Measurements from ENCODE around the gene MTCH2.

Gene MTCH2

DNA sequence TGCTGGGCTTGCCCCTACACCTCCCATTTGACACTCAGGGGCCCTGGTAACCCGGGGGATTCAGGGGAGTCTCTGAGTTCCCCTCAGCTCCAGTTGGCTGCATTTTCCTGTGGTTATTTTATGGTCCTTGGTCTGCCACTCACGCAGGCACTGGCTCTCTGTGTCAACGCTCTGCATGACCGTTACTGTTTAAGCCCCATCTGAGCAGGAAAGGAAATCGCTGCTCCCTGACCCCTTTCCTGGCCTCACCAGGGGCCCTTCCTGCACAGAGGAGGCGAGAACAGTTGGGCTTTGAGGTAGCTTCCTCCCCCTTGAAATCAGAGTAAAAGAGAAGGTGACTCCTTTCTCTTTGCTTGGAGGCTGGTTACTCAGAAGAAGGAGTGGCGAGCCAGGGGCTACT is 50.6 kb downstream of the MTCH2 start:
- TF ChIP-seq, protein P1, sequence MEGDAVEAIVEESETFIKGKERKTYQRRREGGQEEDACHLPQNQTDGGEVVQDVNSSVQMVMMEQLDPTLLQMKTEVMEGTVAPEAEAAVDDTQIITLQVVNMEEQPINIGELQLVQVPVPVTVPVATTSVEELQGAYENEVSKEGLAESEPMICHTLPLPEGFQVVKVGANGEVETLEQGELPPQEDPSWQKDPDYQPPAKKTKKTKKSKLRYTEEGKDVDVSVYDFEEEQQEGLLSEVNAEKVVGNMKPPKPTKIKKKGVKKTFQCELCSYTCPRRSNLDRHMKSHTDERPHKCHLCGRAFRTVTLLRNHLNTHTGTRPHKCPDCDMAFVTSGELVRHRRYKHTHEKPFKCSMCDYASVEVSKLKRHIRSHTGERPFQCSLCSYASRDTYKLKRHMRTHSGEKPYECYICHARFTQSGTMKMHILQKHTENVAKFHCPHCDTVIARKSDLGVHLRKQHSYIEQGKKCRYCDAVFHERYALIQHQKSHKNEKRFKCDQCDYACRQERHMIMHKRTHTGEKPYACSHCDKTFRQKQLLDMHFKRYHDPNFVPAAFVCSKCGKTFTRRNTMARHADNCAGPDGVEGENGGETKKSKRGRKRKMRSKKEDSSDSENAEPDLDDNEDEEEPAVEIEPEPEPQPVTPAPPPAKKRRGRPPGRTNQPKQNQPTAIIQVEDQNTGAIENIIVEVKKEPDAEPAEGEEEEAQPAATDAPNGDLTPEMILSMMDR (IDR thresholded peaks at IDR 0.05; ENCODE audit: insufficient read depth, missing control alignments), result no peak
- DNase-seq (ENCODE audit: insufficient read length, low spot score) (no peak), FAIRE-seq (no peak)

DNA sequence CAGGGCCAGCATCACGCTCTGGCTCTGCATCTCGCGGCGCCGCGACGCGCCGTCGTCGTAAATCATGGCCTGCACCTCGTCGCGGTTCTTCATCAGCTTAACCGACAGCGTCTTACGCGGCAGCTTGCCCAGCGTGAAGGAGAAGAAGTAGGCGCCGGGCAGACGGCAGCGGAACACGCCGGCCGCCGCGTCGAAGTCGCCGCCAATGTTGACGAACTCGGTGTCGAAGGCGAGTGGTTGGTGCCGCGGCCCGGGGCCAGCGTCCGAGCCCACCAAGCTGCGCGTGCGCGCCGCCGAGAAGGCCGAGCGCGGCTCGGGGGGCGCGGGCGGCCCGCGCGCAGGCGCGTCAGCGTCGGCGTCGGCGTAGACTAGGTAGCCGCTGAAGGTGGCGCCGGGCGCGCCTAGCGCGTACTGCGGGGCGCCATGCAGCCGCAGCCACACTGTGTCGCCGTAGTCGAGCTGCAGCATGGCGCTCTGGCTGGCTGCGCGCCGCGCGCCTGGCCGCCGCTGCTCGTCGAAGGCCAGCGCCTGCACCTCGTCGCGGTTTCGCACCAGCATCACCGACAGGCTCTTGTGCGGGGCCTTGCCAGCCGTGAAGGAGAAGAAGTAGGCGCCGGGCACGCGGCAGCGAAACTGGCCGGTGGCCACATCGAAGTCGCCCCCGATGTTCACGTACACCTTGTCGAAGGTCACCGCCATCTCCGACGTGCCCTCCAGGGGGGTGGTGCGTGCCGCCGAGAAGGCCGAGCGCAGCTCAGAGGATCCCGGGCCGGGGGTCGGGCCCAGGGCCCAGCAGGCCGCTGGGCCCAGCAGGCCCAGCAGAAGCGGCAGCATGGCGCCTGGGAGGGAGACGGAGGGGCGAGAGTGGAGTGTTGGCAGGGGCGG is 52.1 kb downstream of the MTCH2 start:
- TF ChIP-seq, protein P1 (IDR thresholded peaks at IDR 0.05; ENCODE audit: insufficient read depth, missing control alignments), result no peak
- FAIRE-seq, result no peak
- no peak for DNase-seq (ENCODE audit: insufficient read length, low spot score)

DNA sequence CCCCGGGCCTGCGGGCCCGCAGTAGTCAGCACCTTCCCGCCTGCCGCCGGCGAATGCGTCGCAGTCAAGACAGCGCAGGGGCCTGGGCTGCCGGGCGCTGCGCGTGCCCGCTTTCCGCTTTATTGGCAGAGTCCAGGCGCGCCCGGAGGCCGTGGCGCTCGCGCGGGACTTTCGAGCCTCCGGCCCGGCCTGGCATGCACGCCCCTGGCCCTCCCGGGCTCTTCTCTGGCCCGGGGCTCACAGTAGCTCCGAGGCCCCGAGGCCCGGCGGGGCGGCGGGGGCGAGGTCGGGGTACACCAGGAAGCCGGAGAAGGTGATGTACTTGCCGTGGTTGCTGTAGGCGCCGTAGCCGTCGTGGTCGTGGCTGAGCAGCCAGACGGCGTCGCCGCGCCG is 52.8 kb downstream of the MTCH2 start:
- DNase-seq (ENCODE audit: insufficient read length, low spot score) (no peak), FAIRE-seq (no peak)
- TF ChIP-seq, protein P1 (IDR thresholded peaks at IDR 0.05; ENCODE audit: insufficient read depth, missing control alignments), result no peak

DNA sequence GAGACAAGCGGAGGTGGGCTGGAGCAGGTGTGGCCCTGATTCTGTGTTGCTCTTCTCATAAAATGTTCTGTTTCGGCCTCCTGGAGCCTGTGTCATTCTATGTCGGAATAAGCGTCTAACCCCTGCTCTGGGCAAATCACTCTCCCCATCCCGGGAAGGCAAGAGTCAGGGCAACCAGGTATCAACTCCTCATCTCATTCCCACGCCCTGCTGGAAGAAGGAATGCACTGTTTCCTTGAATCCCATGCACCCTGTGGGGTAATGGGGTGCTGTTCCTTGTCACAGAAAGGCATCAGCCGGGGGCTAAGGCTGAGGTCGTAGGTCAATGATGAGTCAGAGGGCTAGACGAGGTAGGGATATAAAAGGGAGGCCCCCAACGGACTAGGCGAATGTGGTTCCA is 53.2 kb downstream of the MTCH2 start:
- FAIRE-seq (no peak), DNase-seq (ENCODE audit: insufficient read length, low spot score) (no peak)
- TF ChIP-seq, protein P1 (IDR thresholded peaks at IDR 0.05; ENCODE audit: insufficient read depth, missing control alignments), result no peak

DNA sequence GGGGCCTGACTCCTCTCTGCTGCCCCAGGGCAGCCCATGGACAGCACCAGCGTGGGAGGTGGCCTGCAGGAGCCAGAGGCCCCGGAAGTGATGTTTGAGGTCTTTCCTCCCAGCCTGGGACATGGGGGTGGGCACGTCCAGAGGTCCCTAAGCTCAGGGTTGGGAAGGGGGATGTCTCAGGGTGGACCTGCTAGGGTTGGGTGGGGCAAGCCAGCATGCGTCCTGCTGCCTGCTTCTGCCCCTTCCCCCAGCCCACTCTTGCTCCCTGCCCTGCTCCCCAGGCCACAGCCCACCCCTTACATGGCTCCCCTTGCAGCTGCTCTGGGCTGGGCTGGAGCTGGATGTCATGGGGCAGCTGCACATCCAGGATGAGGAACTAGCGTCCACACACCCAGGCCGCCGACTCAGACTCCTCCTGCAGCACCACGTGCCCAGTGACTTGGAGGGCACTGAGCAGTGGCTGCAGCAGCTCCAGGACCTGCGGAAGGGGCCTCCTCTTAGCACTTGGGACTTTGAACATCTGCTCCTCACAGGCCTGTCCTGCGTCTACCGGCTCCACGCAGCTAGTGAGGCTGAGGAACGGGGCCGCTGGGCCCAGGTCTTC is 54.5 kb downstream of the MTCH2 start:
- FAIRE-seq (no peak), DNase-seq (ENCODE audit: insufficient read length, low spot score) (no peak)
- TF ChIP-seq, protein P1 (IDR thresholded peaks at IDR 0.05; ENCODE audit: insufficient read depth, missing control alignments), result no peak

DNA sequence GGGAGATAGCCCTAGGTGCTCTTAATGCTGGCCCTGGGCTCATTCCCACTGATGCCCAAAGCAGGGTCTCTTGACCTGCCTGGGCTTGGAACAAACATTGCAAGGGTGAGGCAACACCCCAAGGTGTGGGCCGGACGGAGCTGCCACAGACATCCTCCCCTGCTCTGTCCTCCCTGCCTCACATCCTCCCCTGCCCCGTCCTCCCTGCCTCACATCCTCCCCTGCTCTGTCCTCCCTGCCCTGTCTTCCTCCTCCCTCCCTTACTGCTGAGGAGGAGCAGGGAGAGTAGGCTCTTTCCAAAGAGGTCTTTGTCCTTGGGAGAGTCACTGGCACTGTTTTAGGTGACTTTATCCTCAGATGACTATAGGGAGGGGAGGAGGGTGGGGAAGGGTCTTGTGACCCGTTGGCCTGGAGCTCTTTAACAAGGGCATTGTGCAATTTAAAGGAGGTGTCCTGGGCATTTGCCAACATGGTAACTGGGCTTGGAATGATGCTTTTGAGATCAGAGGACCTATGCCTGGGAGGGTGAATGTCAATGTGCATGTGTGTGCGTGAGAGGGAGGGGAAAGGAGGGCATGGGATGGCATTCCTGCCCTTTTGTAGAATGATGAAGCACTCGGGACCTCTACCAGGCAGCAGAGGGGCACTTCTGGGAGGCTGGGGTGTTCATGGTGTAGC is 55.2 kb downstream of the MTCH2 start:
- DNase-seq (ENCODE audit: insufficient read length, low spot score), result no peak
- TF ChIP-seq, protein P1 (IDR thresholded peaks at IDR 0.05; ENCODE audit: insufficient read depth, missing control alignments), result no peak
- FAIRE-seq, result no peak

Data from D721Med (cell line).